Tibial nerve (tissue), 3 donors: ENCODE data around the gene CPN1.

Experiments used
- CTCF ChIP-seq, 5 experiments: fragments of 200-600 bp in 3 of 5; fragments of 450-650 bp in 2 of 5; sonication (generic) in 3 of 5; IDR thresholded peaks; one replicate each; pipeline ENCODE4 v1.5.1; 2016 to 2019; ENCODE audit warnings: antibody characterized with exemption in 5 of 5, mild to moderate bottlenecking in 3 of 5, moderate library complexity in 2 of 5
- POLR2A ChIP-seq, 2 donors: fragments of 450-650 bp; IDR thresholded peaks; one replicate each; pipeline ENCODE4 v1.6.1; 2017; ENCODE audit warnings: antibody characterized with exemption in 2 of 2, mild to moderate bottlenecking in 2 of 2, moderate library complexity in 2 of 2

GRCh38 chr10:100114460-100114859, 32.8 kb upstream of the CPN1 start:
- TF ChIP-seq CTCF (IDR thresholded peaks at IDR 0.05) (no peak), POLR2A (IDR thresholded peaks at IDR 0.05) (no peak)
